Epithelial cell of esophagus (primary cell): ENCODE results near the gene CCNJL.

Experiments
- DNase-seq: peaks from one replicate; pipeline ENCODE4 v3.0.0; 2010; ENCODE audit warnings: low read depth
- H3K4me3 ChIP-seq: 2 replicates; pipeline ENCODE4 v1.5.1; 2011; ENCODE audit warnings: mild to moderate bottlenecking, low read length, control low read depth
- CTCF ChIP-seq: IDR thresholded peaks from 2 replicates; pipeline ENCODE4 v1.5.1; 2011; ENCODE audit warnings: low read depth, mild to moderate bottlenecking, low read length, control low read depth, inconsistent platforms; ENCODE audit not compliant: insufficient read depth; ENCODE audit errors: missing control alignments

The CCNJL gene

GRCh38 chr5:160285316-160285715, 27.0 kb downstream of the CCNJL start:
- no peak for TF ChIP-seq CTCF
- DNase-seq: no peak
- no peak overlapping the region for H3K4me3 ChIP-seq

DNA sequence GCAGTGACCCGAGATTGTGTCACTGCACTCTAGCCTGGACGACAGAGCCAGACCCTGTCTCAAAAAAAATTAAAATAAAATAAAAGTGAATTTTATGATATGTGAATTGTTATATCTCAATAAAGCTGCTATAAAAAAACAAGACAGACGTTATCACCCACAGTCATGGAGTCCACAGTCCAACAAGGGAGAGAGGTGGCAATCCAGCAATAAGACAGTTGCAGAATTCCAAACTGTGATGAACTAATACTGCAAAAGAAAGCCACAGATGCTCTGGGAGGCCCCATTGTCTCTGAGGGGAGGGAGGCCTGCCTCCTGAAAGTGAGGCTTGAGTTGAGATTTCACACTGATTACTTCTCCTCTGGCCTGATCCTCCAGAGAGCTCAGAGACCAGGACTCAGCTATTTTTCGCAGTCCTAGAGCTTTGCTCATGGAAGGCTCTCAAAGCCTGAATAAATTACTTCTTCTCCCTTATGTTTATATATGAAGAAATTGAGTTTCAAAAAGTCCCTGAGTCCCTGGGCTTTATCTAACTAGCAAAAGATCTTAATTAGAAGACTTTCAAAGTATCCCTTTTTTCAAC, 28.0 kb downstream of the CCNJL start:
- no peak overlapping the region for H3K4me3 ChIP-seq
- no peak for TF ChIP-seq CTCF
- no peak for DNase-seq

- TF ChIP-seq CTCF: no peak
- no peak overlapping the region for H3K4me3 ChIP-seq
- no peak for DNase-seq
These were observed 31.1 kb downstream of the CCNJL start for GRCh38 chr5:160281275-160281674.

DNA sequence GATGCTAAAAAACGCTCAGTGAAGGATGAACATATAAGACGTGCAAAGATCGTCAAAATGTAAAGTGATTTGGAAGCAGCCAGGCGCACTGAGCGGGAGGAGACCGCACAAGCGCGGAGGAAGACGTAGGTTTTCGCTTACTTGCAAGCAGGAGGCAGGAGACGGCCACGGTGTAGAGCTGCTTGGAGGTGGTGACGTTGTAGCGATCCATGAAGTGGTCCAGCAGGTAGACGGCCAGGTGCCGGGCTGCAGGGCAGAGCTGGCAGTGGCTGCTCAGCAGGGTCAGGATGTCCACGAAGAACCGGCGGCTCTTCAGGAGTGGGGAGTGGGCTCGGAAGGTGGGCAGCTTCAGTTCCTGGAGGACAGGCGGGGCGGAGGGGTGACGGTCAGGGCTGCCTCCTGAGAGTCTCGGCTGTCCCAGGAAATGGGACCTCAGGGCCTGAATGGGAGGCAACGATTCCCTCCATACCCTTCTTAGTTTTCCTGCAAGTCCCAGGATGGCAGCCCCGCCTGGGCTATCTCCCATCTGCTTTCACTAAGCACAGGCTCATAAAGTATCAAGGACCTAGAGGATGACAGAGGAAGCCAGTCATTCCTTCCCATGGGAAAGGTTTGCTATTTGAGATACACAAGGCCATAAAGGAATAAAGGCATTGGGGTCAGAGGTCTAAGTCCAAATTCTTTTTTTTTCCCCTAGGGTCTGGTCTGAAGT, 31.8 kb downstream of the CCNJL start:
- TF ChIP-seq CTCF: no peak
- H3K4me3 ChIP-seq: no peak overlapping the region
- no peak for DNase-seq

GRCh38 chr5:160278343-160278742, 34.0 kb downstream of the CCNJL start:
- TF ChIP-seq CTCF: no peak
- no peak for DNase-seq
- no peak overlapping the region for H3K4me3 ChIP-seq

- DNase-seq: no peak
- no peak for TF ChIP-seq CTCF
- no peak overlapping the region for H3K4me3 ChIP-seq
These were observed 37.9 kb downstream of the CCNJL start for GRCh38 chr5:160274483-160274931.

- DNase-seq: no peak
- H3K4me3 ChIP-seq: no peak overlapping the region
- no peak for TF ChIP-seq CTCF
These were observed 39.5 kb downstream of the CCNJL start for GRCh38 chr5:160272889-160273288.
